WTC11 (cell line): ENCODE measurements around the gene AGER. TPM values are rescaled to one million over a fixed set of nuclear protein-coding genes. Genes with fewer than 3 reads are reported as not detected.

Experiments used
- ATAC-seq: fragments of 200-7000 bp; cut with Tn5 transposase; 2 replicates; pipeline ENCODE4 v1.10.0; 2021; ENCODE audit warnings: mild to moderate bottlenecking, moderate library complexity
- CTCF ChIA-PET: fragments of 300-600 bp; sonication (Branson Sonifier 250); formaldehyde crosslinking; loops from one replicate; lab custom pipeline; 2021; ENCODE audit warnings: antibody characterized with exemption; lab: Charles Lee
- POLR2A ChIA-PET: fragments of 350-600 bp; sonication (Branson Sonifier 250); formaldehyde crosslinking; loops from one replicate; lab custom pipeline; 2021; ENCODE audit warnings: antibody characterized with exemption; lab: Charles Lee
- DNase-seq: peaks from one replicate; pipeline ENCODE4 v3.0.0; 2021; ENCODE audit warnings: low spot score
- H3K27ac Mint-ChIP-seq: 2 replicates; pipeline ENCODE4 v1.8.0; 2021; ENCODE audit warnings: mixed read lengths
- H3K27me3 Mint-ChIP-seq: 2 replicates; pipeline ENCODE4 v1.8.0; 2021; ENCODE audit warnings: low read depth, mild to moderate bottlenecking, moderate library complexity, mixed read lengths
- H3K36me3 Mint-ChIP-seq: 2 replicates; pipeline ENCODE4 v1.8.0; 2021; ENCODE audit warnings: mixed read lengths
- H3K4me1 Mint-ChIP-seq: 2 replicates; pipeline ENCODE4 v1.8.0; 2022; ENCODE audit warnings: mixed read lengths
- H3K4me3 Mint-ChIP-seq: 2 replicates; pipeline ENCODE4 v1.8.0; 2021; ENCODE audit warnings: mild to moderate bottlenecking, moderate library complexity, mixed read lengths
- H3K9me3 Mint-ChIP-seq: 2 replicates; pipeline ENCODE4 v1.8.0; 2021; ENCODE audit warnings: mixed read lengths
- ATF1 ChIP-seq: sonication (generic); formaldehyde crosslinking; IDR thresholded peaks from 2 replicates; pipeline ENCODE4 v1.8.1; 2023; ENCODE audit warnings: mild to moderate bottlenecking, moderate library complexity, missing genetic modification reagents
- GABPB1 ChIP-seq: sonication (generic); formaldehyde crosslinking; IDR thresholded peaks from 2 replicates; pipeline ENCODE4 v1.8.1; 2023; ENCODE audit warnings: mild to moderate bottlenecking, missing genetic modification reagents
- JAZF1 ChIP-seq: fragments of 250-450 bp; sonication (Bioruptor Pico); IDR thresholded peaks from 2 replicates; pipeline ENCODE4 v1.9.0; 2021; ENCODE audit warnings: moderate library complexity, mild to moderate bottlenecking, inconsistent platforms
- MXD4 ChIP-seq: fragments of 250-450 bp; sonication (Bioruptor Pico); IDR thresholded peaks from 2 replicates; pipeline ENCODE4 v1.8.0; 2021; ENCODE audit warnings: mild to moderate bottlenecking, moderate library complexity, borderline replicate concordance
- NFE2L1 ChIP-seq: sonication (generic); formaldehyde crosslinking; IDR thresholded peaks from 2 replicates; pipeline ENCODE4 v1.8.1; 2023; ENCODE audit warnings: missing genetic modification reagents
- PRRX2 ChIP-seq: fragments of 250-450 bp; sonication (Bioruptor Pico); IDR thresholded peaks from 2 replicates; pipeline ENCODE4 v1.8.0; 2021; ENCODE audit warnings: mild to moderate bottlenecking
- RELA ChIP-seq: sonication (generic); formaldehyde crosslinking; IDR thresholded peaks from 2 replicates; pipeline ENCODE4 v1.8.1; 2022; ENCODE audit warnings: missing genetic modification reagents, mild to moderate bottlenecking, borderline replicate concordance
- TEAD4 ChIP-seq: sonication (generic); formaldehyde crosslinking; IDR thresholded peaks from 2 replicates; pipeline ENCODE4 v1.8.0; 2022; ENCODE audit warnings: mild to moderate bottlenecking, missing genetic modification reagents
- ZNF138 ChIP-seq: sonication (generic); formaldehyde crosslinking; conservative IDR thresholded peaks from 2 replicates; pipeline ENCODE4 v1.8.1; 2022; ENCODE audit warnings: mild to moderate bottlenecking, moderate library complexity, missing genetic modification reagents
- ZNF263 ChIP-seq: sonication (generic); formaldehyde crosslinking; IDR thresholded peaks from 2 replicates; pipeline ENCODE4 v1.8.1; 2022; ENCODE audit warnings: low read depth, mild to moderate bottlenecking, moderate library complexity, missing genetic modification reagents
- ZNF396 ChIP-seq: fragments of 250-450 bp; sonication (Bioruptor Pico); IDR thresholded peaks from 2 replicates; pipeline ENCODE4 v1.8.0; 2021; ENCODE audit warnings: mild to moderate bottlenecking, moderate library complexity, borderline replicate concordance
- total RNA-seq: library from RNA; stranded (reverse); gene quantifications from 3 replicates; pipeline ENCODE4 v1.2.3, GENCODE V29; 2021
- TF ChIP-seq, protein P1 (sequence below): sonication (generic); formaldehyde crosslinking; IDR thresholded peaks from 2 replicates; pipeline ENCODE4 v1.8.0; 2023; ENCODE audit warnings: mild to moderate bottlenecking, missing genetic modification reagents
- TF ChIP-seq, protein P2 (sequence below): fragments of 250-450 bp; sonication (Bioruptor Pico); IDR thresholded peaks from 2 replicates; pipeline ENCODE4 v1.9.0; 2021; ENCODE audit warnings: mild to moderate bottlenecking, borderline replicate concordance
- TF ChIP-seq, protein P3 (sequence below): sonication (generic); formaldehyde crosslinking; IDR thresholded peaks from 2 replicates; pipeline ENCODE4 v1.8.0; 2022; ENCODE audit warnings: mild to moderate bottlenecking, missing genetic modification reagents
- TF ChIP-seq, protein P4 (sequence below): fragments of 250-450 bp; sonication (Bioruptor Pico); IDR thresholded peaks from 2 replicates; pipeline ENCODE4 v1.8.0; 2021; ENCODE audit warnings: mild to moderate bottlenecking
- TF ChIP-seq, protein P5 (sequence below): sonication (generic); formaldehyde crosslinking; IDR thresholded peaks from 2 replicates; pipeline ENCODE4 v1.8.1; 2022; ENCODE audit warnings: missing genetic modification reagents, borderline replicate concordance
- TF ChIP-seq, protein P6 (sequence below): fragments of 250-450 bp; sonication (Bioruptor Pico); IDR thresholded peaks from 2 replicates; pipeline ENCODE4 v1.9.0; 2021; ENCODE audit warnings: mild to moderate bottlenecking

Gene AGER
- total RNA-seq, 1 experiment from 2014 or later, result 18.1 TPM

DNA sequence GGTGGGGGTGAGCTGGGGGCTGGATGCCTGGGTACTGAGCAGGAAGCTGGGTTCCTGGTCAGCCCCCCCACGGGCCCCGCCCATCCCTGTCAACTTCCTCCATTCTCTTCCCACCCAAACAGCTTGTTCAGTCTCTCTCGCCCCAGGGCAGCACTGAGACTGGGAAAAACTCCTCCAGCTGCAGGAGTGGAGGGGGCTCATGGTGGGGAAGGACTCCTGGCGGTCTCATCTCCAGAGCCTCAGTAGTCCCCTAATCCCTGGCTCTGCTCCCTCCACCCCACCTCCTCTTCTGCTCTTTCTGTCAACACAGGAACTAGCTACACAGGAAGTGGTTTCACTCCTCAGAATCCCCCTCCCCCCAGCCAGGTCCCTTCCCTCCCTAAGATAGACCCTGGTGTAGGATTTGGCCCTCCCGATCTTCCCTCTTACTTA, 8.6 kb upstream of the AGER start, which contains the start of gene GPSM3 (continued):
- TF ChIP-seq, protein P1, sequence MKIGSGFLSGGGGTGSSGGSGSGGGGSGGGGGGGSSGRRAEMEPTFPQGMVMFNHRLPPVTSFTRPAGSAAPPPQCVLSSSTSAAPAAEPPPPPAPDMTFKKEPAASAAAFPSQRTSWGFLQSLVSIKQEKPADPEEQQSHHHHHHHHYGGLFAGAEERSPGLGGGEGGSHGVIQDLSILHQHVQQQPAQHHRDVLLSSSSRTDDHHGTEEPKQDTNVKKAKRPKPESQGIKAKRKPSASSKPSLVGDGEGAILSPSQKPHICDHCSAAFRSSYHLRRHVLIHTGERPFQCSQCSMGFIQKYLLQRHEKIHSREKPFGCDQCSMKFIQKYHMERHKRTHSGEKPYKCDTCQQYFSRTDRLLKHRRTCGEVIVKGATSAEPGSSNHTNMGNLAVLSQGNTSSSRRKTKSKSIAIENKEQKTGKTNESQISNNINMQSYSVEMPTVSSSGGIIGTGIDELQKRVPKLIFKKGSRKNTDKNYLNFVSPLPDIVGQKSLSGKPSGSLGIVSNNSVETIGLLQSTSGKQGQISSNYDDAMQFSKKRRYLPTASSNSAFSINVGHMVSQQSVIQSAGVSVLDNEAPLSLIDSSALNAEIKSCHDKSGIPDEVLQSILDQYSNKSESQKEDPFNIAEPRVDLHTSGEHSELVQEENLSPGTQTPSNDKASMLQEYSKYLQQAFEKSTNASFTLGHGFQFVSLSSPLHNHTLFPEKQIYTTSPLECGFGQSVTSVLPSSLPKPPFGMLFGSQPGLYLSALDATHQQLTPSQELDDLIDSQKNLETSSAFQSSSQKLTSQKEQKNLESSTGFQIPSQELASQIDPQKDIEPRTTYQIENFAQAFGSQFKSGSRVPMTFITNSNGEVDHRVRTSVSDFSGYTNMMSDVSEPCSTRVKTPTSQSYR, result 0 out of 2 replicates have a peak, but pooled peaks have one; percentile 53
- TF ChIP-seq, protein P2, sequence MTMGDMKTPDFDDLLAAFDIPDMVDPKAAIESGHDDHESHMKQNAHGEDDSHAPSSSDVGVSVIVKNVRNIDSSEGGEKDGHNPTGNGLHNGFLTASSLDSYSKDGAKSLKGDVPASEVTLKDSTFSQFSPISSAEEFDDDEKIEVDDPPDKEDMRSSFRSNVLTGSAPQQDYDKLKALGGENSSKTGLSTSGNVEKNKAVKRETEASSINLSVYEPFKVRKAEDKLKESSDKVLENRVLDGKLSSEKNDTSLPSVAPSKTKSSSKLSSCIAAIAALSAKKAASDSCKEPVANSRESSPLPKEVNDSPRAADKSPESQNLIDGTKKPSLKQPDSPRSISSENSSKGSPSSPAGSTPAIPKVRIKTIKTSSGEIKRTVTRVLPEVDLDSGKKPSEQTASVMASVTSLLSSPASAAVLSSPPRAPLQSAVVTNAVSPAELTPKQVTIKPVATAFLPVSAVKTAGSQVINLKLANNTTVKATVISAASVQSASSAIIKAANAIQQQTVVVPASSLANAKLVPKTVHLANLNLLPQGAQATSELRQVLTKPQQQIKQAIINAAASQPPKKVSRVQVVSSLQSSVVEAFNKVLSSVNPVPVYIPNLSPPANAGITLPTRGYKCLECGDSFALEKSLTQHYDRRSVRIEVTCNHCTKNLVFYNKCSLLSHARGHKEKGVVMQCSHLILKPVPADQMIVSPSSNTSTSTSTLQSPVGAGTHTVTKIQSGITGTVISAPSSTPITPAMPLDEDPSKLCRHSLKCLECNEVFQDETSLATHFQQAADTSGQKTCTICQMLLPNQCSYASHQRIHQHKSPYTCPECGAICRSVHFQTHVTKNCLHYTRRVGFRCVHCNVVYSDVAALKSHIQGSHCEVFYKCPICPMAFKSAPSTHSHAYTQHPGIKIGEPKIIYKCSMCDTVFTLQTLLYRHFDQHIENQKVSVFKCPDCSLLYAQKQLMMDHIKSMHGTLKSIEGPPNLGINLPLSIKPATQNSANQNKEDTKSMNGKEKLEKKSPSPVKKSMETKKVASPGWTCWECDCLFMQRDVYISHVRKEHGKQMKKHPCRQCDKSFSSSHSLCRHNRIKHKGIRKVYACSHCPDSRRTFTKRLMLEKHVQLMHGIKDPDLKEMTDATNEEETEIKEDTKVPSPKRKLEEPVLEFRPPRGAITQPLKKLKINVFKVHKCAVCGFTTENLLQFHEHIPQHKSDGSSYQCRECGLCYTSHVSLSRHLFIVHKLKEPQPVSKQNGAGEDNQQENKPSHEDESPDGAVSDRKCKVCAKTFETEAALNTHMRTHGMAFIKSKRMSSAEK (CRISPR knock-in tag), result no peak
- no peak for TF ChIP-seq ZNF263 (CRISPR knock-in tag)
- TF ChIP-seq ZNF396 (CRISPR knock-in tag), result no peak

DNA sequence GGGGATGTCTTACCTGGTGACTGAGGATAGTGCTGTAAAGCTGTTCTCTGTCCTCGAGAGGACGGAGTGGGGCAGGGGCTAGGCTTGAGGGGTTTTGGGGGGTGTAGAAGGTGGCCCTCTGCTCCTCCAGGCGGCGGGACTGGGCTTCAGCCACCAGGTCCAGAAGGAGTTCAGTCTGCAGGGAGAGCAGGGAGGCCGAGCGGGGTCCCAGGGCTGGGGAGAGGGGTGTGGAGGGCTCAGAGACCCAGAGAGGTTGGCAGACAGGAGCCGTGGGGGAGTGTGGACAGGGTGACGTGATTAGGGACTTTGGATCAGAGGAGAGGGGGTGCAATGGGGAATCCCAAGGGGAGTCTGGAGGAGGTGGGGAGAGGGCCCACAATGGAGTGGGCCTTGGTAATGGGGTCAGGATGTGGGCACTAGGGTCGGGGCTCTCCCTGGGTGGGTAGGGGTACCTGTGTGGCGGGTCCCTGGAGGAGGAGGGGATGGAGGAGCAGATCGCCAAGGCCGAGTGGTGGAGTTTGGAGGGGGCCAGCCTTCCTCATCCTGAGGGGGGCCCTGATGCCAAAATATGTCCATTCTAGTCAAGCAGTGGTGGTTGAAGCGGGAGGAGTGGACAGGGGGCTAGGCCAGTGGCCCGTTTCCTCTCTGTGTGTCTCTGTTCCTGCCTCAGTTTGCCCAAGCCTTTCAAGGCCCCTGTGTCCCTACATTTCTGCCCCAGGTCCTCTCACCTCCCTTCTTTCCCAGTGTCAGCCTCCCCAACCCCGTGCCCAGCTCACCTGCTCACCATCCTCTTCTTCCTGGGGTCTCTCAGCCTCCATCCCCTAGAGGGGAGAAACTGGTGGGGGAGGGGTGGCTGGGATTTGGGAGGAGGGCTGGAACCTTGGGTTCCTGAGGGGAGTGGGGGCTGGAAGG, 7.9 kb upstream of the AGER start:
- H3K4me3 Mint-ChIP-seq, result peak overlapping the region; percentile 29; the same call in 1 of the 2 replicates
- TF ChIP-seq MXD4 (CRISPR knock-in tag) (no peak), ZNF138 (CRISPR knock-in tag) (no peak), ATF1 (CRISPR knock-in tag) (no peak), JAZF1 (CRISPR knock-in tag) (no peak), PRRX2 (CRISPR knock-in tag) (no peak), RELA (no peak), GABPB1 (CRISPR knock-in tag) (no peak), TEAD4 (CRISPR knock-in tag) (no peak), NFE2L1 (CRISPR knock-in tag) (no peak)
- TF ChIP-seq, protein P2 (CRISPR knock-in tag), result no peak
- TF ChIP-seq, protein P3, sequence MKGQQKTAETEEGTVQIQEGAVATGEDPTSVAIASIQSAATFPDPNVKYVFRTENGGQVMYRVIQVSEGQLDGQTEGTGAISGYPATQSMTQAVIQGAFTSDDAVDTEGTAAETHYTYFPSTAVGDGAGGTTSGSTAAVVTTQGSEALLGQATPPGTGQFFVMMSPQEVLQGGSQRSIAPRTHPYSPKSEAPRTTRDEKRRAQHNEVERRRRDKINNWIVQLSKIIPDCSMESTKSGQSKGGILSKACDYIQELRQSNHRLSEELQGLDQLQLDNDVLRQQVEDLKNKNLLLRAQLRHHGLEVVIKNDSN (CRISPR knock-in tag), result no peak
- TF ChIP-seq, protein P4, sequence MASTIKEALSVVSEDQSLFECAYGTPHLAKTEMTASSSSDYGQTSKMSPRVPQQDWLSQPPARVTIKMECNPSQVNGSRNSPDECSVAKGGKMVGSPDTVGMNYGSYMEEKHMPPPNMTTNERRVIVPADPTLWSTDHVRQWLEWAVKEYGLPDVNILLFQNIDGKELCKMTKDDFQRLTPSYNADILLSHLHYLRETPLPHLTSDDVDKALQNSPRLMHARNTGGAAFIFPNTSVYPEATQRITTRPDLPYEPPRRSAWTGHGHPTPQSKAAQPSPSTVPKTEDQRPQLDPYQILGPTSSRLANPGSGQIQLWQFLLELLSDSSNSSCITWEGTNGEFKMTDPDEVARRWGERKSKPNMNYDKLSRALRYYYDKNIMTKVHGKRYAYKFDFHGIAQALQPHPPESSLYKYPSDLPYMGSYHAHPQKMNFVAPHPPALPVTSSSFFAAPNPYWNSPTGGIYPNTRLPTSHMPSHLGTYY (CRISPR knock-in tag), result no peak
- TF ChIP-seq, protein P5, sequence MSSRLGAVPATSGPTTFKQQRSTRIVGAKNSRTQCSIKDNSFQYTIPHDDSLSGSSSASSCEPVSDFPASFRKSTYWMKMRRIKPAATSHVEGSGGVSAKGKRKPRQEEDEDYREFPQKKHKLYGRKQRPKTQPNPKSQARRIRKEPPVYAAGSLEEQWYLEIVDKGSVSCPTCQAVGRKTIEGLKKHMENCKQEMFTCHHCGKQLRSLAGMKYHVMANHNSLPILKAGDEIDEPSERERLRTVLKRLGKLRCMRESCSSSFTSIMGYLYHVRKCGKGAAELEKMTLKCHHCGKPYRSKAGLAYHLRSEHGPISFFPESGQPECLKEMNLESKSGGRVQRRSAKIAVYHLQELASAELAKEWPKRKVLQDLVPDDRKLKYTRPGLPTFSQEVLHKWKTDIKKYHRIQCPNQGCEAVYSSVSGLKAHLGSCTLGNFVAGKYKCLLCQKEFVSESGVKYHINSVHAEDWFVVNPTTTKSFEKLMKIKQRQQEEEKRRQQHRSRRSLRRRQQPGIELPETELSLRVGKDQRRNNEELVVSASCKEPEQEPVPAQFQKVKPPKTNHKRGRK (CRISPR knock-in tag), result no peak
- TF ChIP-seq, protein P6, sequence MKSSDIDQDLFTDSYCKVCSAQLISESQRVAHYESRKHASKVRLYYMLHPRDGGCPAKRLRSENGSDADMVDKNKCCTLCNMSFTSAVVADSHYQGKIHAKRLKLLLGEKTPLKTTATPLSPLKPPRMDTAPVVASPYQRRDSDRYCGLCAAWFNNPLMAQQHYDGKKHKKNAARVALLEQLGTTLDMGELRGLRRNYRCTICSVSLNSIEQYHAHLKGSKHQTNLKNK (CRISPR knock-in tag), result no peak

More for the DNA sequence above, 7.9 kb upstream of the AGER start:
- DNase-seq (no peak), ATAC-seq (no peak)
- Mint-ChIP-seq H3K36me3 (peaks cover 14% of the 10 kb centered on the region), H3K4me1 (peaks cover 64% of the 10 kb centered on the region), H3K27ac (no peak overlapping the region; the same call in 1 of the 2 replicates), H3K9me3 (no peaks in the 10 kb centered on the region), H3K27me3 (no peaks in the 10 kb centered on the region)
- CTCF ChIA-PET, result interaction anchor here (0.6 to 1.9 kb wide), 5 partner anchors 10 to 39 kb away, joined by 4 to 7 read pairs (median 4); no protein-coding TSS in a partner anchor
- POLR2A ChIA-PET, result interaction anchor here (1.6 kb wide), 1 partner anchor 14 kb away, joined by 5 read pairs; no protein-coding TSS in a partner anchor
